Fibroblast of mammary gland (primary cell): ENCODE measurements around the gene PIWIL1.

Experiments used
- DNase-seq: peaks from one replicate; pipeline ENCODE4 v3.0.0-alpha.2; 2010; ENCODE audit warnings: low read depth
- H3K4me3 ChIP-seq: 2 replicates; pipeline ENCODE4 v1.5.1; 2011; ENCODE audit warnings: low read depth, mild to moderate bottlenecking, low read length, moderate library complexity; ENCODE audit not compliant: control insufficient read depth
- CTCF ChIP-seq: conservative IDR thresholded peaks from 2 replicates; pipeline ENCODE4 v1.5.1; 2011; ENCODE audit warnings: low read depth, low read length, inconsistent platforms; ENCODE audit not compliant: control insufficient read depth, insufficient read depth

The PIWIL1 gene

GRCh38 chr12:130354407-130354806 is 16.7 kb downstream of the PIWIL1 start:
- no peak for TF ChIP-seq CTCF
- DNase-seq = no peak
- H3K4me3 ChIP-seq = no peak overlapping the region

- no peak overlapping the region for H3K4me3 ChIP-seq
- no peak for TF ChIP-seq CTCF
- no peak for DNase-seq
These were observed 18.5 kb downstream of the PIWIL1 start for GRCh38 chr12:130356222-130356621.

GRCh38 chr12:130357241-130357640 is 19.6 kb downstream of the PIWIL1 start:
- no peak for DNase-seq
- no peak overlapping the region for H3K4me3 ChIP-seq
- TF ChIP-seq CTCF = no peak

- TF ChIP-seq CTCF = no peak
- no peak for DNase-seq
- H3K4me3 ChIP-seq = no peak overlapping the region
These were observed 20.1 kb downstream of the PIWIL1 start for GRCh38 chr12:130357729-130358330.

GRCh38 chr12:130362060-130362459 is 24.4 kb downstream of the PIWIL1 start:
- no peak overlapping the region for H3K4me3 ChIP-seq
- DNase-seq = no peak
- no peak for TF ChIP-seq CTCF

GRCh38 chr12:130364578-130364977 is 26.9 kb downstream of the PIWIL1 start:
- DNase-seq = no peak
- no peak for TF ChIP-seq CTCF
- H3K4me3 ChIP-seq = no peak overlapping the region

- no peak for TF ChIP-seq CTCF
- no peak overlapping the region for H3K4me3 ChIP-seq
- no peak for DNase-seq
These were observed 28.5 kb downstream of the PIWIL1 start for GRCh38 chr12:130366159-130366558.
